Calu3 (cell line): ENCODE results near the gene KAZN. TPM values are rescaled to one million over a fixed set of nuclear protein-coding genes. Genes with fewer than 3 reads are reported as not detected.

Experiments
- BruUV-seq: library from RNA; stranded (reverse); fragments of 400-500 nt; replicated peaks from 2 replicates; lab custom pipeline; 2021; lab: Mats Ljungman, UMichigan
- CTCF ChIA-PET: fragments of 300-600 bp; sonication (Branson Sonifier 250); formaldehyde crosslinking; loops from one replicate; lab custom pipeline; 2022; ENCODE audit warnings: antibody characterized with exemption; lab: Charles Lee
- DNase-seq: peaks from one replicate; pipeline ENCODE4 v3.0.0; 2022
- H3K27ac Mint-ChIP-seq: one replicate; pipeline ENCODE4 v1.8.0; 2022; ENCODE audit warnings: mixed read lengths; ENCODE audit not compliant: unreplicated experiment
- H3K27me3 Mint-ChIP-seq: one replicate; pipeline ENCODE4 v1.8.0; 2022; ENCODE audit warnings: mixed read lengths; ENCODE audit not compliant: unreplicated experiment
- H3K36me3 Mint-ChIP-seq: one replicate; pipeline ENCODE4 v1.8.0; 2022; ENCODE audit warnings: mild to moderate bottlenecking, moderate library complexity, mixed read lengths; ENCODE audit not compliant: insufficient read depth, unreplicated experiment
- H3K4me1 Mint-ChIP-seq: one replicate; pipeline ENCODE4 v1.8.0; 2022; ENCODE audit warnings: mild to moderate bottlenecking, low read depth, mixed read lengths; ENCODE audit not compliant: unreplicated experiment
- H3K4me3 Mint-ChIP-seq: one replicate; pipeline ENCODE4 v1.8.0; 2022; ENCODE audit warnings: mild to moderate bottlenecking, low read depth, moderate library complexity, mixed read lengths; ENCODE audit not compliant: unreplicated experiment
- H3K9me3 Mint-ChIP-seq: one replicate; pipeline ENCODE4 v1.8.0; 2022; ENCODE audit warnings: low read depth, mixed read lengths; ENCODE audit not compliant: unreplicated experiment
- intact Hi-C: fragments of 100-400 bp; cut with micrococcal nuclease; formaldehyde crosslinking; loops from one replicate; pipeline ENCODE4 v1.10.0; 2022; ENCODE audit not compliant: unreplicated experiment
- total RNA-seq: library from RNA; stranded (reverse); gene quantifications from 2 replicates; pipeline ENCODE4 v1.2.3, GENCODE V29; 2022
- TF ChIP-seq, protein P1 (sequence below): fragments of 200-600 bp; IDR thresholded peaks from one replicate; pipeline ENCODE4 v1.8.0; 2022; ENCODE audit warnings: antibody characterized with exemption; ENCODE audit not compliant: unreplicated experiment

The KAZN gene
- total RNA-seq, 1 experiment from 2014 or later: 3.6 TPM

DNA sequence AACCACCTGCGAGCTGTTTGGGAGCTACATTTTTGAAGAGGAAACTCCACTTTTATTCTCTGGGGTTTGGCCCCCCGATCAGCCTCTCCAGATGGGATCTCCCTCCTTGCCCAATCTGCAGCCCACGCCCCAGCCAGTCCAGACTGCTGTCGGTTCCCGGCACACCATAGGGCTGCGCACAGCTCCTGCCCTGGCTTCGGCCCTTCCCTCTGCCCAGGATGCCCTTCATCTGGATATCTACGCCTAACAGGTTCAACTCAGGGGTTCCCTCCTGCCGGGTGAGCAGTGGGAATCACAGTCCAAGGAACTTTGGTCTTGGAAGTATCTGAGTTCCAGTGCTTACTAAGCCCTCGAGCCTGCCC is 135.3 kb downstream of the KAZN start:
- Mint-ChIP-seq H3K36me3 (no peaks in the 10 kb centered on the region), H3K27ac (no peak overlapping the region), H3K9me3 (no peaks in the 10 kb centered on the region), H3K4me1 (peaks cover 9% of the 10 kb centered on the region), H3K27me3 (peaks cover 23% of the 10 kb centered on the region), H3K4me3 (no peak overlapping the region)
- DNase-seq: no peak
- CTCF ChIA-PET: no interaction called here
- intact Hi-C loops: loop anchor here (2.0 kb wide), 1 partner anchor 53 kb away; no protein-coding TSS in a partner anchor
- TF ChIP-seq, protein P1, sequence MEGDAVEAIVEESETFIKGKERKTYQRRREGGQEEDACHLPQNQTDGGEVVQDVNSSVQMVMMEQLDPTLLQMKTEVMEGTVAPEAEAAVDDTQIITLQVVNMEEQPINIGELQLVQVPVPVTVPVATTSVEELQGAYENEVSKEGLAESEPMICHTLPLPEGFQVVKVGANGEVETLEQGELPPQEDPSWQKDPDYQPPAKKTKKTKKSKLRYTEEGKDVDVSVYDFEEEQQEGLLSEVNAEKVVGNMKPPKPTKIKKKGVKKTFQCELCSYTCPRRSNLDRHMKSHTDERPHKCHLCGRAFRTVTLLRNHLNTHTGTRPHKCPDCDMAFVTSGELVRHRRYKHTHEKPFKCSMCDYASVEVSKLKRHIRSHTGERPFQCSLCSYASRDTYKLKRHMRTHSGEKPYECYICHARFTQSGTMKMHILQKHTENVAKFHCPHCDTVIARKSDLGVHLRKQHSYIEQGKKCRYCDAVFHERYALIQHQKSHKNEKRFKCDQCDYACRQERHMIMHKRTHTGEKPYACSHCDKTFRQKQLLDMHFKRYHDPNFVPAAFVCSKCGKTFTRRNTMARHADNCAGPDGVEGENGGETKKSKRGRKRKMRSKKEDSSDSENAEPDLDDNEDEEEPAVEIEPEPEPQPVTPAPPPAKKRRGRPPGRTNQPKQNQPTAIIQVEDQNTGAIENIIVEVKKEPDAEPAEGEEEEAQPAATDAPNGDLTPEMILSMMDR: no peak
- BruUV-seq: no TSS peak

DNA sequence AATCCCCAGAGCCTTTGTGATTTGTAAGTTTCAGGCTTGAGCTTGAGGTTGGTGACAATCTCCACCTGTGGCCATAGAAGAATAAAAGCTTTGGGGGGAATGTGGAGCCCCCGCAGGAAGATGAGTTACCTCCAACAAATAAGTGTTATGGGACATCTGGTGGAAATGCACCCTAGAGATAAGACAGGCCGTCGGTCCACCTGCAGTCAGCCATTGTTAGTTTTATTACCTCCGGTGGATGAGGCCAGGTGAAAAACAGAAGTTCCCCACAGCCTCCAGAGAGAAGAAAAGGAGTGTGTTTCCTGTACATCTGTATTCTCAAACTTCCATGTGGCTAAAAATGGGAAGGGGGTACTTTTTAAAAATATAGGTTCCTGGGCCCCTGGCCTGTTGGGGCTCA is 137.4 kb downstream of the KAZN start:
- no TSS peak for BruUV-seq
- DNase-seq: no peak
- CTCF ChIA-PET: no interaction called here
- Mint-ChIP-seq H3K9me3 (no peaks in the 10 kb centered on the region), H3K4me3 (no peak overlapping the region), H3K27ac (no peak overlapping the region), H3K27me3 (peaks cover 35% of the 10 kb centered on the region), H3K4me1 (peaks cover 9% of the 10 kb centered on the region), H3K36me3 (no peaks in the 10 kb centered on the region)
- TF ChIP-seq, protein P1: no peak
- intact Hi-C loops: no loop called here

DNA sequence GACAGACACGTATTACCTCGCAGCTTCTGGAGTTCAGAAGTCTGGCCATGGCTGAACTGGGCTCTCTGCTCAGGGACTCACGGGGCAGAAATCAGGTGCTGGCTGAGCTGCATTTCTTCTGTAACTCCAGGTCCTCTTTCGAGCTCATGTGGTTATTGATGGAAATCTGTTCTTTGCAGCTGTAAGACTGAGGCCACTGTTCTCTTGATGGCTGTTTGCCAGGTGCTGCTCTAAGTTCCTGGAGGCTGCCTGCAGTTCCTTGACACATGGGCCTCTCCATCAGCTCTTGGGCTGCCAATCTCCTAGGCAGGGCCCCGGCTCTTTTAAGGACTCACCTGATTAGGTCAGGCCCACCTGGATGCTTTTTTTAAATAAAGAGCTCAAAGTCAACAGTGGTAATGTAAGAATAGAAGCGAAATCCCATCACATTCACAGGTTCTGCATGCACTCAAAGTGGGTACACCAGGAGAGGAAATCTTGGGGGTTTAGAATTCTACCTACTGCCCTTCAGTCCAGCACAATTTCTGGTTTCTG is 139.1 kb downstream of the KAZN start:
- Mint-ChIP-seq H3K4me3 (no peak overlapping the region), H3K27ac (no peak overlapping the region), H3K36me3 (no peaks in the 10 kb centered on the region), H3K9me3 (no peaks in the 10 kb centered on the region), H3K27me3 (peaks cover 28% of the 10 kb centered on the region), H3K4me1 (peaks cover 9% of the 10 kb centered on the region)
- TF ChIP-seq, protein P1: no peak
- peak; percentile 35 for DNase-seq
- CTCF ChIA-PET: no interaction called here
- no TSS peak for BruUV-seq
- intact Hi-C loops: no loop called here

- no peak overlapping the region for H3K4me3 Mint-ChIP-seq
- no peaks in the 10 kb centered on the region for H3K9me3 Mint-ChIP-seq
- peaks cover 9% of the 10 kb centered on the region for H3K4me1 Mint-ChIP-seq
- TF ChIP-seq, protein P1: no peak
- intact Hi-C loops: no loop called here
- CTCF ChIA-PET: no interaction called here
- DNase-seq: no peak
- no TSS peak for BruUV-seq
- no peaks in the 10 kb centered on the region for H3K36me3 Mint-ChIP-seq
- peaks cover 28% of the 10 kb centered on the region for H3K27me3 Mint-ChIP-seq
- H3K27ac Mint-ChIP-seq: no peak overlapping the region
Measured at GRCh38 chr1:14738235-14738634, 139.8 kb downstream of the KAZN start.
